ENCODE results near the gene ZFYVE28. TPM values are rescaled to one million over a fixed set of nuclear protein-coding genes. Genes with fewer than 3 reads are reported as not detected.

Gene ZFYVE28
- total and polyA plus RNA-seq, 10 of the 15 experiments (the other 5 are each of a cell fraction or from before 2014, with no cell fraction given), result 0.06 to 1.9 (median 0.22) TPM; not detected in 1

- no peak overlapping the region for H3K9ac ChIP-seq (ENCODE audit: control insufficient read depth, insufficient read depth, low read length)
- no peak overlapping the region for H3K4me2 ChIP-seq (ENCODE audit: control insufficient read depth, insufficient read depth)
- H4K20me1 ChIP-seq (ENCODE audit: control insufficient read depth, insufficient read depth), result no peaks in the 10 kb centered on the region
- in situ Hi-C loops (cut with MboI), result no loop called here
- H3K4me3 ChIP-seq, result no peak overlapping the region
- H2AFZ ChIP-seq (ENCODE audit: control insufficient read depth, low read depth, low read length), result no peak overlapping the region
- no peaks in the 10 kb centered on the region for H3K27me3 ChIP-seq (replicated peaks in 1 of 2; ENCODE audit: control insufficient read depth in 2 of 2, insufficient read depth in 2 of 2, low read length in 1 of 2)
- CTCF ChIA-PET, result no interaction called here
- no peaks in the 10 kb centered on the region for H3K36me3 ChIP-seq (ENCODE audit: control insufficient read depth in 2 of 2, insufficient read depth in 2 of 2, low read length in 1 of 2)
- no peak for FAIRE-seq
- no peak overlapping the region for H3K27ac ChIP-seq (ENCODE audit: control insufficient read depth, insufficient read depth)
- POLR2A ChIA-PET, result interaction anchor here (0.6 kb wide), 1 partner anchor 94 kb away, joined by 5 read pairs; no protein-coding TSS in a partner anchor
- no peaks in the 10 kb centered on the region for H3K9me3 ChIP-seq (replicated peaks; ENCODE audit: control insufficient read depth, insufficient read depth, low read length)
- BruUV-seq (replicated peaks), result no TSS peak
- TF ChIP-seq NBN (IDR thresholded peaks at IDR 0.05) (no peak), PML (IDR thresholded peaks at IDR 0.05; ENCODE audit: low read length) (no peak), BMI1 (IDR thresholded peaks at IDR 0.05; ENCODE audit: borderline replicate concordance) (no peak), NRF1 (conservative IDR thresholded peaks at IDR 0.05; ENCODE audit: low read depth, low read length) (no peak), MYB (IDR thresholded peaks at IDR 0.05; ENCODE audit: borderline replicate concordance, low read depth, low read length) (no peak), TBL1XR1 (IDR thresholded peaks at IDR 0.05; ENCODE audit: low read depth, low read length) (no peak), E4F1 (IDR thresholded peaks at IDR 0.05; ENCODE audit: borderline replicate concordance, partially characterized antibody) (no peak), ZNF622 (IDR thresholded peaks at IDR 0.05) (no peak), RCOR1 (conservative IDR thresholded peaks at IDR 0.05; ENCODE audit: low read depth, low read length) (no peak), ELK1 (IDR thresholded peaks at IDR 0.05; ENCODE audit: low read depth, low read length) (no peak), ZSCAN29 (IDR thresholded peaks at IDR 0.05) (no peak), NFYB (IDR thresholded peaks at IDR 0.05; ENCODE audit: insufficient read depth, low read depth, low read length) (no peak), ATF7 (IDR thresholded peaks at IDR 0.05; ENCODE audit: low read depth) (no peak), MEF2A (IDR thresholded peaks at IDR 0.05; ENCODE audit: insufficient read depth, low read depth, low read length) (no peak), POLR2AphosphoS2 (IDR thresholded peaks at IDR 0.05; ENCODE audit: low read depth, low read length) (no peak), ASH2L (IDR thresholded peaks at IDR 0.05; ENCODE audit: borderline replicate concordance, low read depth) (no peak), POLR2AphosphoS5 (IDR thresholded peaks at IDR 0.05; ENCODE audit: low read length) (no peak), RFX5 (IDR thresholded peaks at IDR 0.05; ENCODE audit: low read depth, low read length) (no peak), IRF4 (IDR thresholded peaks at IDR 0.05; ENCODE audit: low read depth, low read length) (no peak), SMARCA5 (IDR thresholded peaks at IDR 0.05) (no peak)
- H3K79me2 ChIP-seq (ENCODE audit: control insufficient read depth, insufficient read depth, low read length), result no peaks in the 10 kb centered on the region
- SMC1A ChIA-PET (ENCODE audit: uncharacterized antibody, unreplicated experiment), result no interaction called here
- DNase-seq (ENCODE audit: low read depth, low spot score), result no peak
- no peak for ATAC-seq
- WGBS (ENCODE audit: insufficient coverage, insufficient replicate concordance, low lambda C conversion rate, missing lambda C conversion rate), result 78% methylated on average over 8 of the region's 9 CpGs
- peaks cover 7% of the 10 kb centered on the region for H3K4me1 ChIP-seq (ENCODE audit: control insufficient read depth, insufficient read depth, low read length)
- intact Hi-C loops (cut with micrococcal nuclease; ENCODE audit: unreplicated experiment), result no loop called here
- RAD21 ChIA-PET (ENCODE audit: unreplicated experiment), result no interaction called here
Measured at GRCh38 chr4:2277956-2278355, 140.5 kb downstream of the ZFYVE28 start.

Data from GM12878 (cell line).